Epidermal melanocyte (primary cell): ENCODE measurements around the gene CNPY3.

Source experiments
- DNase-seq: peaks from one replicate; pipeline ENCODE4 v3.0.0; 2011; ENCODE audit warnings: low spot score; ENCODE audit not compliant: insufficient read length

The CNPY3 gene

DNA sequence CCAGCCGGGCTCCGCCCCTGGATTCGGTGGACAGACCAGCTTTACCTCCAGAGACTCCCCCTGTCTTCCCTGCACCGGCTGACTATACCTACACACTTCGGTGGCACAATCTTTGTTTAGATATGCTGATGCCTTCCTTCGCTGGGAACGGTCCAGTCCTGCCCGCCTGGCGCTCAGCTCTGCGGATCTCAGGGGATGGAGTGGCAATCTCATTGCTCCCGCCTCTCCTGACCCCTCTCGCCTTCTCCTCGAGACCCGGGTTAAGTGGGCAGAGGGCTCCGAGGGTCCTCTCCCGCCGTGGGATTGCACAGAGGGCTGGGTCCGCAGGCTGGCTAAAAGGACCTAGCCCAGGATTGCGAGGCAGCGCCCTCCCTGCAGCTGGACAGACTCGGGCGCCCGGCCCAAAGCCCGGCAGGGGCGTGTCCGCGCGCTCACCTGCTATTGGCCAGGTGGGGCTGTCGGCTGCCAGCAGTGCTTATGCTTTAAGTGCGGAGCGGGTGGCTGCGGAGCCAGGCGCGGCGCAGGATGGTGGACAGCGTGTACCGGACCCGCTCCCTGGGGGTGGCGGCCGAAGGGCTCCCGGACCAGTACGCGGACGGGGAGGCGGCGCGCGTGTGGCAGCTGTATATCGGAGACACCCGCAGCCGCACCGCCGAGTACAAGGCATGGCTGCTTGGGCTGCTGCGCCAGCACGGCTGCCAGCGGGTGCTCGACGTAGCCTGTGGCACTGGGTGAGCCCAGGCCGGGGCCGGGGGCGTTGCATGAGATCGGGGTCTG, 31.2 kb downstream of the CNPY3 start, which contains the start of gene GNMT:
Gene GNMT (plus strand): TSS at position 512 of the 777 bp plus-strand sequence. CDS start 14 bp downstream, at position 526.
- DNase-seq = no peak

DNA sequence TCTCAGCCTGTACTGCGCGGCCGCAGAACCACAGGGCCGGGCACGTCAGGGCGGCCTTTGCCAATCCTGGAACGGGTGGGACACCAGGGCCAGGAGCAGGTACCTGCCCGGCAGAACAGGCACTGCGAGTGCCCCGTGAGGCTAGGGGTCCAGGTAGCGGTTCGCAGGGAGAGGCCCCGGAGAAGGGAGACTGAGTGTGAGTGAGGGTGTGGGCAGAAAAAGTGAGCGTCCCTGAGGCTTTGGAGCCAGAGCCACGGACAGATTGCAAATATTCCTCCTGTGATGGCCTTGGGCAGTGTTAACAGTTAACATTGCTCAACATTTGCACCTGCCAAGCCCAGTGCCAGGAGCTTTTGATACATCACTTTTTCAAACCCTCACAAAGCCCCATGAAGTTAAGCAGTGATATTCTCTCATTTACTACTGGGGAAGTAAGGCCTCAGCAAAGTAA, 31.8 kb downstream of the CNPY3 start:
- DNase-seq = no peak

DNA sequence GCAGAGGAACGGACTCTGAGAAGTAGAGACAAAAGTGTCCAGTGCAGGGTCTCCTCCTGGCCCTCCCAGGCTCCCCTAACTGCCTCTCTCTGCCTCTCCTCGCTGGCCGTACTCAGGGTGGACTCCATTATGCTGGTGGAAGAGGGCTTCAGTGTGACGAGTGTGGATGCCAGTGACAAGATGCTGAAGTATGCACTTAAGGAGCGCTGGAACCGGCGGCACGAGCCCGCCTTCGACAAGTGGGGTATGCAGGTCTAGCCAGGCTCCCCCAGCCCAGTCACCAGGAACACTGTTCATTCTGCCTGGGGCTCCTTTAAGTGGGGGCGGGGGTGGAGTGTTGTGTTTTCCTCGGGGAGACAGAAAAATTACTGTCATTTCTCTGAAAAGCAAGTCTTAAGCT, 32.8 kb downstream of the CNPY3 start:
- no peak for DNase-seq

DNA sequence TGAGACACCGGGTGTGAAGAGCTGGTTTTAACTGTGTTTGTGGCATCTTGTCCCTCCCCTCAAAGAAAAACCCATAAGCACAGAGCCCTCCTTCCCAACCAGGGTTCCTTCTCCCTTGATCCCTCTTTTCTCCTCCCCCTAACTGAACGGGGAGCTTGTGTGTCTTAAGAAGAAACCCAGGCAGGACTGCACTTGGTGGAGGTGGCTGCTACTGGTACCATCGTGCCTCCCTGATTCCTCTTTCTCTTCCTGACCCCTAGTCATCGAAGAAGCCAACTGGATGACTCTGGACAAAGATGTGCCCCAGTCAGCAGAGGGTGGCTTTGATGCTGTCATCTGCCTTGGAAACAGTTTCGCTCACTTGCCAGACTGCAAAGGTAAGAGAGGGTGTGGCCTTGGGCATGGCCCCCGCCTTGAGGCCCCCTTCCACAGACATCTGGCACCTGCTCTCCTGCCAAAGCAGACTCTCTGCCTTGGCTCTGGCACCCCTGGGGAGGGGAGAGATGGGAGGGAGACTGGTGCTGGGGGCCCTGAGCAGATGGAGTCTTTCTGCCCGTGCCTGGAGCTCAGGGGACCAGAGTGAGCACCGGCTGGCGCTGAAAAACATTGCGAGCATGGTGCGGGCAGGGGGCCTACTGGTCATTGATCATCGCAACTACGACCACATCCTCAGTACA, 33.4 kb downstream of the CNPY3 start:
- DNase-seq = no peak

DNA sequence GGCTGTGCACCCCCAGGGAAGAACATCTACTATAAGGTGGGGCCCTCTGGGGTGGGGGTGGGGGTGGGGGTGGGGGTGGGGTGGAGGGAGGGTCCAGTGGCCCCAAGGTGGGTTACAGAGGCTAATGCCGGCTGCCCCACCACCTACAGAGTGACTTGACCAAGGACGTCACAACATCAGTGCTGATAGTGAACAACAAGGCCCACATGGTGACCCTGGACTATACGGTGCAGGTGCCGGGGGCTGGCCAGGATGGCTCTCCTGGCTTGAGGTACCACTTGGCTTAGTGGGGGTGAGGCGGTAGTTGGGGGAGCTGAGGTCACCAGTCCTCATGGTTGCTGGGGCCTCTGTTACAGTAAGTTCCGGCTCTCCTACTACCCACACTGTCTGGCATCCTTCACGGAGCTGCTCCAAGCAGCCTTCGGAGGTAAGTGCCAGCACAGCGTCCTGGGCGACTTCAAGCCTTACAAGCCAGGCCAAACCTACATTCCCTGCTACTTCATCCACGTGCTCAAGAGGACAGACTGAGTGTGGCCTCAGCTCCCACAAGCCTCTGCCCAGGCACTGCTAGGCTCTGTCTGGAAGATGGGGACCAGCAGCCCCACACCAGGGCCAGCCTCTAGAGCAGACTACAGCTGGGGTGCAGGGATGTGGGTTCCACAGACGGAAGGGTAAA, 34.0 kb downstream of the CNPY3 start:
- no peak for DNase-seq

DNA sequence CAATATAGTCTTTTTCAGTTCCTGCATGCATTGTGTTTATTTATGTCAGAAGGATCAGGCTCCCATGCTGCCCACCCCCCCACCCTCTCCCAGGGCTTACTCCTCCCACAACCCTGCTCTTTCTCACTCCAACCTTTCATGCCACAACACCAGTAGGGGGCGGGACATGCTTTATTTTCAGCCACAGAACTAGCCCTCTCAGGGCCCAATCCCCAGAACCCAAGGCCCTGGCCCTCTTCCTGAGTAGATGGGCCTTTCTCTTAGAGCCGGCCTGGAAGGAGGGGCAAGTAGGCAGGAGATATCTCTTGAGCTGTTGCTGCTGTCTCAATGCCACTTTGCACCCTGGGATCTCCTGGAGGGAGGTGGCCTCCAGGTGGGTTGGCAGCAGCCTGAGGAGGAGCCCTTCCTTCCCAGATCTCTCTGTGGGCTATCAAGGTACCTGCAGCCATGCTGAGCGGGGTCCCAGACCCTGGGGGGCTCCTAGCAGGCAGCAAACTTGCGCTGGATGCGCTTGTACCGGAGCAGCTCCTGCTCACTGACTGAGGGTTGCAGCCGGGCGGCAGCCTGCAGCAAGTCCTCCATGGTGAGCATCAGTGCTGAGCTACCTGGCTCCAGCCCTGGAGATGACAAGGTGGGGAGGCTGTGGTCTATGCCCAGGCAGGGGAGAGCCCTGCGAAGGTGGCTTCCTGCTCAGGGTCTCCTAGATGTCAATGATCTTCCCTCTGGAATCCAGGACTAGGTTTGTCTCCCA, 34.8 kb downstream of the CNPY3 start:
- no peak for DNase-seq

DNA sequence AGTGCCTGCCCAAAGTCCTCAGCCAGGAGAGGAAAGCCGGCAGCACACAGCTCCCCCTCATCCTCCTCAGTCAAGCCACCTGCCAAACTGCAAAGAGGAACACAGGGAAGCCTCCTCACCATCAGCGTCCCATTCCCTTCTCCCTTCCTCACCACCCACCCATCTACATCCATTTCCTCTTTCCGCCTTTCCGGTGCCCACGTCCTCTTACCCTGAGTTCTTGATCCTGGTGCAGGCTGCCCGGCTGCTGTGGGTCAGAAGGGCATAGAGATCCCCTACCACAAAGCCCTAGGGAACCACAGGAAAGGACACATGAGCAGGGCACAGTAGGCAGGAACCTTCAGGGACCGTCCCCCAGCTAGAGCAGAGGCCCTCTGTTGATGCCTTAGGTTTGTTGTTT, 37.3 kb downstream of the CNPY3 start:
- no peak for DNase-seq

DNA sequence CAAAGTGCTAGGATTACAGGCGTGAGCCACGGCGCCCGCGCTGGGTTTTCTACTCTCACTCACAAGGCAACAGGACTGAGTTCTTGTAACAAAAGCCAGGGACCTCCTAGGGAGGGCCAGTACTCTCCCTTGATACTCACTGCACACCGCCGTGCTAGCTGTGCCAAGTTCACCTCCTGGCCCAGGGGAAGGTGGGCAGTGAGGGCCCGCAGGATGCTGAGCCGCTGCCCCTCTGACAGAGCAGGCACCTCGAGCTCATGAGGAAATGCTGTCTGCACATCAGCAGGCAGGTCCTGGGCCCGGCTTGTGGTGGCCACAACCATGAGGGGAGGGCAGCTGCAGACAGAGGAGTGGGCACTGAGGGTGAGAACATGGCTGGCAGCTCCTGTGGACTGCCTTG, 37.9 kb downstream of the CNPY3 start:
- DNase-seq = no peak

DNA sequence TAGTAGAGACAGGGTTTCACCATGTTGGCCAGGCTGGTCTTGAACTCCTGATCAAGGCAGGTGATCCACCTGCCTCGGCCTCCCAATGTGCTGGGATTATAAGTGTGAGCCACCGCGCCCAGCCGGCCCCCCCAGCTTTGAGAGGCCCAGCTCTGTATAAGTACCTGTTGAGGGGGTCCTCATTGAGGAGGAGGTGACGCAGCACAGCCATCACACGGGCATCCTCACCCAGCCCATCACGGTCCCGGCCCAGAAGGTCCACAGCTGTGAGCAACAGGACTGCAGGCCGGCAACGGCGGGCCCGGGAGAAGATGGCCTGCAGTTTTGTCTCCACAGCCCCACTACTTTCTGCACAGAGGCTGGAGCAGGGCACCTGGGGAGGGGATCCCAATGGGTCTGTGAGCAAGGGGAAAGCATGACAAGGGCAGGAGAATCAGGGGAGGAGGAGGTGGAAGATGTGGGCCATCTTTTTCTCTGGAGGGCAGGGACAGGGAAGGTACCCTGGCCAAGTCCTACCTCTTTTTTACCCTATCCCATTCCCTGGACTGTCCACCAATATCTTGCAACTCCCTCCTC, 38.9 kb downstream of the CNPY3 start:
- no peak for DNase-seq

DNA sequence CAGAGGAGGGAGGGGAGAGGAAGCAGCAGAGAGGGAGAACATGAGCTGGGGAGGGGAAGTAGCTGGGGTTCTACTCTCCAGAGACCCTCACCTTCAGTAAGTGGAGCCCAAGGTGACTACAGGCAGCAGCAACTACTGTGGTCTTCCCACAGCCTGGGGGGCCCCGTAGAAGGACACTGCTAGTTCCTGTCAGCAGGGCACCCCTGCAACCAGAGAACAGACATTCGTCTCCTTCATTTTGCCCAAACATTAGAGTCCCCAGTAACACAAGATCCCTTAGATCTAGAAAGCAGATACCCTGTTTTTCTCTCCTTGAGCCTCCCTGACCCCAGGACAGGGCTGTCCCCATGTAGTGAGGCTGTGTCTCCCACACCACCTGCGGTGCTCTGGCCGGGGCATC, 39.5 kb downstream of the CNPY3 start:
- no peak for DNase-seq

DNA sequence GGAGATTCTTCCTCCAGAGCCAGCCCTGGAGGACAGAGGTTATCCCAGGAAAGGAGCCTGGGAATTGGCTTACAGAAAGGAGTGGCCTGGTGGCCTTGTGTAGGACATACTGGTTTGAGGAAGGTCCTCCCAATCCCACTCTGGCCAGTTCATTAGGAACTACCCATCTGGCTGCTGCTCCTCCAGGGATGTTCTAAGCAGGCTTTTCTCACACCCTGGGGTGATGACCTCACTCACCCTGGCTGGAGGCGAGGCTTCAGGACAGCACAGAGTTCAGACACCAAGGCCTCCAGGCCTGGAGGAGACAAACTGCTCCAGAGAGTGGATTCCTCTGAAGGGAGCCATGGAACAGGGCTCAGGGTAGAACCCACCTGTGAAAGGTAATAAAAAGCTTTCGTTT, 40.2 kb downstream of the CNPY3 start:
- DNase-seq = no peak

DNA sequence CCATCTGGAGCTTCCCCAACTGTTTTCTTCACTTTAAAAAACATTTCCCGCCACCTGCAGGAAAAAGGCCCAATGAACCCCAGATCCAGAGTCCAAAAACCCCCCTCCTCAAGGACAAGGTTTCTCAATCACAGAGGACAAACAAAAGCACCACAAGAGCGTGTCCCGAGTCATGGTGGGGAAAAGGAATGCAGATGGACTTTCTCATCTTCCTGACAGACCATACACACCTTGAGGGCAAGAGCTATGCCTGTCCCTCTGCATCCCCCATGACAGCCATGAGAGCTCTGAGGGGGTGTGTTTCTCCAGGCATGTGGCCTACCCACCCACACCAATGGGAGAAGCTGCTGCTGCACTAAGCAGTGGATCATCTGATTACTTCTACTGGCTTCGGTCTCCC, 40.7 kb downstream of the CNPY3 start:
- no peak for DNase-seq

DNA sequence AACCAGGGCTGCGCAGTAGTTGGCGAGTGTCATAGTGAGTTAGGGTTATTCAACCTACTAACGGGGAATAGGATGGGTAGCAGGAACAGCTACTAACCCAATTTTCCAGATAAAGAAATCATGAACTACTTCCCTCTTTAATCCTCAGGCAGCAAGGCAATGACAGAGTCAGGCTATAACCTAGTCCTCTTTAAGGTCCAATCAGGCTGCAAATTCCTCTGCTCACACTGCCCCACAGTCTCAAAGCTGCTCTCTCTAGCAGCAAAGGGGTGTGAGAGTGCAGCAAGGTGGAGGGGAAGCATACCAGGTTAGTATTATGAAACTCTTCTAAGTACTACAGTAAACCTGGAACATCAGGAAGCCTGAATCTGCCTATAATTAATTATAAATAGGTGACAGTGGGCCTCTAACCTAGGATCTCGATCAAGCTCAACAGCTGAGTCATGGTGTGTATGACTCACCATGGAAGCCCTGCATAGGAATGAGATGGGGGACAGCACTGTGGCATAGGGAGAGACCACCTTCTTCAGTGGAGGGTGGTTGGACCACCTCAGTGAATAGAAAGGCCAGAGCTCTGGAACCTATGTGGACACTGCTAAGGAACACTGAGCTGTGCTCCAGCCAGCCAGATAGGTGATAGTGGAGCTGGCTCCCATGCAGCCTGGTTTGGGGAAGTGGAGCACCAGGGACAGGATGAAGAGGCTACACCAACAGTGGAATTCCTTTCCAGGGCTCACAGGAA, 41.8 kb downstream of the CNPY3 start:
- DNase-seq = no peak

DNA sequence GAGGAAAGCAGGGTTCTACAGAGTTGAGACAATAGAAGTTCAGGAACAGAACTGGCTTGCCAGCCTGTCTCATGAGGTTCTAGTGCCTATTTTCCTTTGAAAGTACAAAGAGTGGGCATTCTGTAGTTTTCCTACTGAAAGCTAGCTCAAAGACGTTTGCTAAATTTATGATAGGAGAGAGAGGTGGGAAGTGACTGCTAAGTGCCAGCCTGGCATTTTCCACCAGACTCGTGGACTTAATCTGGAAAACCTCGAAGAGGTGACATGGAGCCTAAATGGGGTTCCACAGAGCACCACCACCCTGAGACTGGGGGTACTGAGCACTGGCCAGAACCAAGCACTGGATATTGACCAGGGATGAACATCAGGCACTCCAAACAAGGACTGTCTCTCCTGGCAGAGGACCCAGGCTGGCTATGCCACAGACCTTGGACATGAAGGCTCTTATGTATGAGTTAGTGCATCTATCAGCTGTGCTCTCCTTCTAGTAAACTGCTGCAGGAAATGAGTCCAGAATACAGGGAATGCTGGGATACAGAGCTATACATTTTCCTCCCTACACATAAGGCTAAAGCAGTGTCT, 42.6 kb downstream of the CNPY3 start:
- no peak for DNase-seq

DNA sequence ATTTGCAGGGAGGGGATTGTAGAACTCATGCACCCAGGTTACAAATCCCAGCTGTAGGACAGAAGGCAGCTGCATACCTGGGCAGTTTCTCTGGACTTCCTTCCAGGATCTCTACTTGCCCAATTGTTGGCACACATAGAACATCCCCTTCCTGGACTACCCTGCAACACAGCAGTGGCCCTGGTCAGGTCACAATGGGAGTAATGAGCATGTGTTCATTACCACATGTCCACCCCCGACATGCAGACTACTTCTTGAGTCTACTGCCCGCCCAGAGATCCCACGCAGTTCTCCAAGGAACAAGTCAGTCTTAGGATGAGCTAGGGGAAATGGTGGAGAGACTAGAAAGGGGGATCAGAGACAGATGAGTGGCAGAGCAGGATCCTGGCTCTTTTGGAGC, 44.6 kb downstream of the CNPY3 start:
- DNase-seq = no peak

DNA sequence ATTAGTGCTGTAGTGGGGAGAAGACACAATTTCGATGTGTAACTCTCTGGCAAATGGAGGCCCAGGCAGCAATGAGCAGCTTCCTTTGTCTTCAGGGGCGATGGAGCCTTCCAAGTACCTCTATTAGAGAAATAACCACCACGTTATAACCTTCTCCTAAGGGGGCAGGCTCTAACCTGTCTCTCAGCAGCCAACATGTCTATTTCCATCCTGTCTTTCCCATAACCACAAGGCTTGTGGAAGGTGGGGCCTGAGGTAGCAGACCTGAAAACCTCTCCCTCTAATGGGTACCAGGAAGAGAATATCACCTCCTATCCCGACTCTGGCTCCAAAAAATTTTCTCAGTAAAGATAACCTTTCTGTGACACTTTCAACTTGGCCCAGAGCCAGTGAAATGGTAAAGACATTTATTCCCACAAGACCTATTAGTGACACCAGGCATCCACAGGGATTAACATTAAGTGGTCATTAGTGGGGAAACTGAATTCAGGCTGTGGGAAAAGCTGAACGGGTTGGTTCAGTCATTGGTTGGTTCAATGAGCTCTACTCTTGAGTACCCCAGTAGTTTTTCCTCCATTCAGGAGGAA, 45.7 kb downstream of the CNPY3 start:
- no peak for DNase-seq

DNA sequence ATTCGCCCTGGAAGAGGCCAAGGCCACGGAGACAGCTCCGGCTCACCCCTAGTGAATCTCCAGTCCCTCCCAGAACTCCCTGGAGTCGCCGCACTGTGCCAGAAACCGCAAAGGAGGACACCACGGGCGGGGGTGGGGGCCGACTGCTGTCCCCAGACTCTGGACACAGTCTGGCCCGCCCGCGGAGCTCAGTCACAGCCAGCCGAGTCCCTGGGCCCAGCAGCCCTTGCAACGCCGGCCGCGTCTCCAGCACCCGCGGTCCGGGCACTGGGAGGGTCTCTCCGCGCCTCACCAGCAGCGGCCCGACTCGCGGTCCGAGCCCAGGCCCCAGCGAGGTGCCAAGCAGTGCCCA, 49.2 kb downstream of the CNPY3 start:
- no peak for DNase-seq

DNA sequence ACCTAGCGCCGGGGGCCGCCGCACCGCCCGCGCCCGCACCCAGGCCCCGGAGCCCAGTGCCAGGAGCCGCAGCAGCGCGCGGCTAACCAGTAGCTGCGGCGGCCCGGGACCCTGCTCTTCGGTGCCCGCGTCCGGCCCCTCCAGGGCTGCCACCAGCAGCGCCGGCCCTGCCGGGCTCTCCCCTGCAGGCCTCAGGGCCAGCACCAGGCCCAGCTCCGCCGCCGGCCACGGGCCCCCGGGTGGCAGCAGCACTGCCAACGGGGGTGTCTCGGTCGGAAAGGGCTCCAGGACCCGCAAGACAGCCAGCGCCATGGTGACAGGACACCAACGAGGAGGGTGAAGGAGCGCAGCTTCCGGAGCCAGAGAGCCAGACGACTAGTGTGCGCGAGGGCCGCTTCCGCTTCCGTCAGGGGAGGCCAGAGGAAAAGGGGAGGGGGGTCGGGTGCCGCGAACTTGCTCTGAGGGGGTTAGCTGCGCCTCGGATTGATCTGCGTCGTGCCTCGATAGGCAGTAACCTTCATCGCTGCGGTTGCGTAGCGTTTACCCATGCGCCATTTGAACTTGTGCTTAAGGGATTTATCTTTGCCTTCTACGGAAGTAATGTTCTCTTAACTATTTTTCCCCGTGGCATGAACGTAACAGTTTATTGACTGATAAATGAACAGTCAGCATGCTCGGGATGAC, 49.7 kb downstream of the CNPY3 start, which contains the start of gene PEX6:
Gene PEX6 (minus strand): TSS at position 343 of the 684 bp plus-strand sequence. CDS start 31 bp downstream, at position 312.
- DNase-seq = peak; percentile 82

DNA sequence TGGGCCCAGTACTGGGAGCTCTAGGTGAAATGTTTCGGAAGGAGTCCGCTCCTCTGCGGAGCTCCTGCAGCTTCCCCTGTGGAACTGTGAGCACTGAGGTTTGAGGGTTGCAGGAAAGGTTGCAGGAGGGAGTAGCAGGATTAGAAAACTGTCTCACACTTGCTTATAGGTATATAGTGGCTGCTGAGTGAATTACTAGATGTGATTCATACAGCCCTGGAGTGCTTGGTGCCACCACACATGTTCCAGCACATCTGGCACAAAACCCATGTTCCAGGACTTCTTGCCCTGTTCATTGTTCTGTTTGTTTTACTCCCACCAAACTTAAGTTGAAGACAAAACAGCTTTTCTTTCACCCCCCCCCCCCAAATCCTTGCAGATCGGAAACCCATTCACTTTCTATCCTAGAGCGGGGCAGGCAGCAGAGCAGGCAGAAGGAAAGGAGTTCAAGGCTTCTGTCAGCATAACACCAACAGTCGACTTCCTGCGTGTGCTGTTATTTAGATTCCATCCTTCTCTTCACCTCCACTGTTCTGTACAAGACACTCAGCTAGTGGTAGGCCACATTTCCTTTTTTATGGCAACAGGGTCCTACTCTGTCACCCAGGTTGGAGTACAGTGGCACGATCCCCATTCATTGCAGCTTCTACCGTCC, 50.4 kb downstream of the CNPY3 start:
- no peak for DNase-seq
